AG04449 (cell line): ENCODE measurements around the gene CCND1.

Experiments
- CTCF ChIA-PET: fragments of 350-600 bp; formaldehyde crosslinking; extraction: SDS; loops from one replicate; lab custom pipeline; 2021; ENCODE audit warnings: antibody characterized with exemption; lab: Yijun Ruan, JAX
- POLR2A ChIA-PET: fragments of 400-600, 350-600 bp; formaldehyde crosslinking; extraction: SDS; loops from one replicate; lab custom pipeline; 2020; ENCODE audit warnings: antibody characterized with exemption, inconsistent platforms; lab: Yijun Ruan, JAX
- DNase-seq: peaks from one replicate; pipeline ENCODE4 v3.0.0-alpha.2; 2010; ENCODE audit warnings: low read depth, low spot score
- H3K4me3 ChIP-seq: 2 replicates; pipeline ENCODE4 v1.5.1; 2011; ENCODE audit warnings: low read depth, mild to moderate bottlenecking, control low read depth, low read length
- TF ChIP-seq, protein P1 (sequence below): IDR thresholded peaks from one replicate; pipeline ENCODE4 v1.5.1; 2011; ENCODE audit warnings: mild to moderate bottlenecking, moderate library complexity, low read length, control low read depth, inconsistent platforms; ENCODE audit not compliant: insufficient read depth; ENCODE audit errors: missing control alignments

The CCND1 gene

GRCh38 chr11:69660001-69660500 is 19.1 kb downstream of the CCND1 start:
- TF ChIP-seq, protein P1, sequence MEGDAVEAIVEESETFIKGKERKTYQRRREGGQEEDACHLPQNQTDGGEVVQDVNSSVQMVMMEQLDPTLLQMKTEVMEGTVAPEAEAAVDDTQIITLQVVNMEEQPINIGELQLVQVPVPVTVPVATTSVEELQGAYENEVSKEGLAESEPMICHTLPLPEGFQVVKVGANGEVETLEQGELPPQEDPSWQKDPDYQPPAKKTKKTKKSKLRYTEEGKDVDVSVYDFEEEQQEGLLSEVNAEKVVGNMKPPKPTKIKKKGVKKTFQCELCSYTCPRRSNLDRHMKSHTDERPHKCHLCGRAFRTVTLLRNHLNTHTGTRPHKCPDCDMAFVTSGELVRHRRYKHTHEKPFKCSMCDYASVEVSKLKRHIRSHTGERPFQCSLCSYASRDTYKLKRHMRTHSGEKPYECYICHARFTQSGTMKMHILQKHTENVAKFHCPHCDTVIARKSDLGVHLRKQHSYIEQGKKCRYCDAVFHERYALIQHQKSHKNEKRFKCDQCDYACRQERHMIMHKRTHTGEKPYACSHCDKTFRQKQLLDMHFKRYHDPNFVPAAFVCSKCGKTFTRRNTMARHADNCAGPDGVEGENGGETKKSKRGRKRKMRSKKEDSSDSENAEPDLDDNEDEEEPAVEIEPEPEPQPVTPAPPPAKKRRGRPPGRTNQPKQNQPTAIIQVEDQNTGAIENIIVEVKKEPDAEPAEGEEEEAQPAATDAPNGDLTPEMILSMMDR, result no peak
- ChIA-PET POLR2A (interaction anchor here (1.1 kb wide), 1 partner anchor 15 kb away, joined by 4 read pairs; no protein-coding TSS in a partner anchor), CTCF (interaction anchor here (1.6 to 8.1 kb wide), 5 partner anchors 9 to 560 kb away, joined by 3 to 84 read pairs (median 8); no protein-coding TSS in a partner anchor)
- H3K4me3 ChIP-seq, result no peak overlapping the region
- DNase-seq, result no peak

DNA sequence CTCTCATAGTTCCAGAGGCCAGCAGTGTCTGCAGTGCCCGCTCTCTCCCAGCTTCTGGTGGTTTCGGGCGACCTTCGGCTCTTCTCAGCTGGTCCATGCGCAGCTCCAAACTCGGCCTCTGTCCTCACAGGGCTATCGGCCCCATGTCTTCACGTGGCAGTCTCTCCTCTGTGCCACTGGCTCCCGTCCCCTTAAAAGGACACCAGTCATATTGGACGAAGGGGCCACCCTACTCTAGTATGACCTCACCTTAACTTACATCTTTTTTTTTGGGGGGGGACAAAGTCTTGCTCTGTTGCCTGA is 20.4 kb downstream of the CCND1 start:
- DNase-seq, result no peak
- H3K4me3 ChIP-seq, result no peak overlapping the region
- TF ChIP-seq, protein P1, result no peak
- CTCF ChIA-PET, result interaction anchor here (1.1 to 8.1 kb wide), 5 partner anchors 8 to 571 kb away, joined by 3 to 84 read pairs (median 6); no protein-coding TSS in a partner anchor
- POLR2A ChIA-PET, result no interaction called here

- no peak overlapping the region for H3K4me3 ChIP-seq
- TF ChIP-seq, protein P1, result no peak
- ChIA-PET POLR2A (no interaction called here), CTCF (interaction anchor here (0.7 to 8.1 kb wide), 6 partner anchors 7 to 572 kb away, joined by 3 to 84 read pairs (median 6); no protein-coding TSS in a partner anchor)
- no peak for DNase-seq
Observed at GRCh38 chr11:69662021-69662698, 21.2 kb downstream of the CCND1 start.

- TF ChIP-seq, protein P1, result no peak
- H3K4me3 ChIP-seq, result no peak overlapping the region
- ChIA-PET CTCF (interaction anchor here (0.7 to 8.1 kb wide), 4 partner anchors 7 to 562 kb away, joined by 3 to 84 read pairs (median 8); no protein-coding TSS in a partner anchor), POLR2A (no interaction called here)
- DNase-seq, result no peak
Observed at GRCh38 chr11:69662806-69663205, 21.9 kb downstream of the CCND1 start.

GRCh38 chr11:69663326-69663725 is 22.4 kb downstream of the CCND1 start:
- TF ChIP-seq, protein P1, result no peak
- DNase-seq, result no peak
- ChIA-PET POLR2A (interaction anchor here (1.0 kb wide), 1 partner anchor 8 kb away, joined by 3 read pairs; no protein-coding TSS in a partner anchor), CTCF (no interaction called here)
- no peak overlapping the region for H3K4me3 ChIP-seq

- POLR2A ChIA-PET, result interaction anchor here (1.0 kb wide), 1 partner anchor 9 kb away, joined by 3 read pairs; no protein-coding TSS in a partner anchor
- TF ChIP-seq, protein P1, result no peak
- DNase-seq, result no peak
- H3K4me3 ChIP-seq, result no peak overlapping the region
- CTCF ChIA-PET, result interaction anchor here (0.8 to 1.5 kb wide), 4 partner anchors 10 to 21 kb away, joined by 3 to 4 read pairs (median 3); no protein-coding TSS in a partner anchor
Observed at GRCh38 chr11:69664103-69664775, 23.3 kb downstream of the CCND1 start.
